ENCODE measurements around the gene DUS4L.

Gene DUS4L

GRCh38 chr7:107615910-107616680, 52.3 kb downstream of the DUS4L start:
- no peak for DNase-seq

GRCh38 chr7:107622429-107622828, 58.7 kb downstream of the DUS4L start:
- DNase-seq, result no peak

GRCh38 chr7:107622894-107623293, 59.1 kb downstream of the DUS4L start:
- DNase-seq, result no peak

GRCh38 chr7:107627002-107627401, 63.2 kb downstream of the DUS4L start:
- DNase-seq, result no peak
